ENCODE data around the gene COL4A3. TPM values are rescaled to one million over a fixed set of nuclear protein-coding genes. Genes with fewer than 3 reads are reported as not detected.
"Not testable (repeated sequence)": the region's sequence is repeated elsewhere in the genome, so short reads cannot be mapped to it uniquely, and the experiment has no call there.

The COL4A3 gene
- total RNA-seq, 2 donors from 2014 or later: not detected

GRCh38 chr2:227150222-227150936 is 14.0 kb upstream of the COL4A3 start:
- DNase-seq (ENCODE audit: low spot score in 2 of 2) (no peak), ATAC-seq (peak in 1 of 2 donors; percentile 64)
- H3K36me3 Mint-ChIP-seq: no peaks in the 10 kb centered on the region
- H3K9me3 Mint-ChIP-seq: peaks cover 0 to 4% of the 10 kb centered on the region in 2 donors
- H3K27ac Mint-ChIP-seq: no peak overlapping the region

GRCh38 chr2:227152093-227152766 is 12.2 kb upstream of the COL4A3 start:
- ATAC-seq (no peak), DNase-seq (ENCODE audit: low spot score in 2 of 2) (no peak)
- H3K36me3 Mint-ChIP-seq: no peaks in the 10 kb centered on the region
- H3K27ac Mint-ChIP-seq: no peak overlapping the region
- peaks cover 0 to 4% of the 10 kb centered on the region in 2 donors for H3K9me3 Mint-ChIP-seq

- H3K9me3 Mint-ChIP-seq: peaks cover 0 to under 1% of the 10 kb centered on the region in 2 donors
- H3K36me3 Mint-ChIP-seq: no peaks in the 10 kb centered on the region
- ATAC-seq (no peak), DNase-seq (ENCODE audit: low spot score in 2 of 2) (no peak)
- H3K27ac Mint-ChIP-seq: no peak overlapping the region
Observed at GRCh38 chr2:227153307-227153706, 11.1 kb upstream of the COL4A3 start.

- ATAC-seq (no peak), DNase-seq (ENCODE audit: low spot score in 2 of 2) (no peak)
- Mint-ChIP-seq H3K36me3 (no peaks in the 10 kb centered on the region), H3K9me3 (no peaks in the 10 kb centered on the region), H3K27ac (no peak overlapping the region)
Observed at GRCh38 chr2:227153758-227154486, 10.5 kb upstream of the COL4A3 start.

- no peak overlapping the region for H3K27ac Mint-ChIP-seq
- H3K9me3 Mint-ChIP-seq: peaks cover 0 to 7% of the 10 kb centered on the region in 2 donors
- peaks cover 0 to 4% of the 10 kb centered on the region in 2 donors for H3K36me3 Mint-ChIP-seq
- DNase-seq (ENCODE audit: low spot score in 2 of 2): no peak
- no peak for ATAC-seq
Observed at GRCh38 chr2:227154986-227155774, 9.2 kb upstream of the COL4A3 start.

- DNase-seq (ENCODE audit: low spot score in 2 of 2) (no peak), ATAC-seq (no peak)
- H3K36me3 Mint-ChIP-seq: peaks cover 0 to 10% of the 10 kb centered on the region in 2 donors
- H3K9me3 Mint-ChIP-seq: peaks cover 6 to 7% of the 10 kb centered on the region in 2 donors
- no peak overlapping the region for H3K27ac Mint-ChIP-seq
Observed at GRCh38 chr2:227160164-227160563, 4.3 kb upstream of the COL4A3 start.

- no peak overlapping the region for H3K27ac Mint-ChIP-seq
- DNase-seq (ENCODE audit: low spot score in 2 of 2) (no peak), ATAC-seq (no peak)
- peaks cover 0 to 15% of the 10 kb centered on the region in 2 donors for H3K36me3 Mint-ChIP-seq
- H3K9me3 Mint-ChIP-seq: peaks cover 6 to 7% of the 10 kb centered on the region in 2 donors
Observed at GRCh38 chr2:227161947-227162346, 2.5 kb upstream of the COL4A3 start.

- no peak for DNase-seq (ENCODE audit: low spot score in 2 of 2)
- H3K27ac Mint-ChIP-seq: no peak overlapping the region
- peaks cover 0 to 15% of the 10 kb centered on the region in 2 donors for H3K36me3 Mint-ChIP-seq
- peaks cover 6 to 7% of the 10 kb centered on the region in 2 donors for H3K9me3 Mint-ChIP-seq
- ATAC-seq: no peak
Observed at GRCh38 chr2:227163485-227163997, 883 bp upstream of the COL4A3 start.

- Mint-ChIP-seq H3K27ac (no peak overlapping the region), H3K36me3 (peaks cover 0 to 12% of the 10 kb centered on the region in 2 donors), H3K9me3 (peaks cover 4 to 6% of the 10 kb centered on the region in 2 donors)
- DNase-seq (ENCODE audit: low spot score in 2 of 2) (peak in 1 of 2 donors; percentile 22), ATAC-seq (peak; percentile 68 to 84)
Observed at GRCh38 chr2:227164763-227165291, 403 bp downstream of the COL4A3 start.

- H3K36me3 Mint-ChIP-seq, ATAC-seq, H3K27ac Mint-ChIP-seq: not testable (repeated sequence)
Observed at GRCh38 chr2:227171779-227172178, 7.4 kb downstream of the COL4A3 start.

GRCh38 chr2:227177592-227178336 is 13.3 kb downstream of the COL4A3 start:
- H3K9me3 Mint-ChIP-seq: no peaks in the 10 kb centered on the region
- H3K27ac Mint-ChIP-seq: no peak overlapping the region
- no peaks in the 10 kb centered on the region for H3K36me3 Mint-ChIP-seq
- DNase-seq (ENCODE audit: low spot score in 2 of 2): no peak
- ATAC-seq: no peak

More at GRCh38 chr2:227171779-227172178, 7.4 kb downstream of the COL4A3 start:
- not testable (repeated sequence) for DNase-seq (ENCODE audit: low spot score in 2 of 2); H3K9me3 Mint-ChIP-seq

- DNase-seq (ENCODE audit: low spot score in 2 of 2) (no peak), ATAC-seq (no peak)
- no peaks in the 10 kb centered on the region for H3K9me3 Mint-ChIP-seq
- H3K27ac Mint-ChIP-seq: no peak overlapping the region
- H3K36me3 Mint-ChIP-seq: no peaks in the 10 kb centered on the region
Observed at GRCh38 chr2:227179988-227180685, 15.7 kb downstream of the COL4A3 start.

- Mint-ChIP-seq H3K27ac (no peak overlapping the region), H3K9me3 (no peaks in the 10 kb centered on the region), H3K36me3 (no peaks in the 10 kb centered on the region)
- DNase-seq (ENCODE audit: low spot score in 2 of 2) (no peak), ATAC-seq (no peak)
Observed at GRCh38 chr2:227180770-227181169, 16.3 kb downstream of the COL4A3 start.

GRCh38 chr2:227182765-227183164 is 18.3 kb downstream of the COL4A3 start:
- no peaks in the 10 kb centered on the region for H3K9me3 Mint-ChIP-seq
- ATAC-seq (no peak), DNase-seq (ENCODE audit: low spot score in 2 of 2) (no peak)
- H3K36me3 Mint-ChIP-seq: no peaks in the 10 kb centered on the region
- H3K27ac Mint-ChIP-seq: no peak overlapping the region
